Stimulated activated naive CD8-positive, alpha-beta T cell treated with anti-CD3 and anti-CD28 coated beads, Interleukin-15, Interleukin-2, amounts not matched to agents 100 ng/mL and 50 ng/mL, for 24 hours (primary cell): Measurements from ENCODE around the gene HSD3B2.

Experiments
- H3K27ac Mint-ChIP-seq: one replicate; pipeline ENCODE4 v1.8.0; 2021; ENCODE audit warnings: mild to moderate bottlenecking, mixed read lengths
- H3K27me3 Mint-ChIP-seq: one replicate; pipeline ENCODE4 v1.8.0; 2021; ENCODE audit warnings: mixed read lengths
- H3K36me3 Mint-ChIP-seq: one replicate; pipeline ENCODE4 v1.8.0; 2021; ENCODE audit warnings: low read depth, mixed read lengths
- H3K4me1 Mint-ChIP-seq: one replicate; pipeline ENCODE4 v1.8.0; 2021; ENCODE audit warnings: low read depth, mixed read lengths
- H3K4me3 Mint-ChIP-seq: one replicate; pipeline ENCODE4 v1.8.0; 2021; ENCODE audit warnings: mild to moderate bottlenecking, mixed read lengths
- H3K9me3 Mint-ChIP-seq: one replicate; pipeline ENCODE4 v1.8.0; 2021; ENCODE audit warnings: mixed read lengths

HSD3B2 gene

DNA sequence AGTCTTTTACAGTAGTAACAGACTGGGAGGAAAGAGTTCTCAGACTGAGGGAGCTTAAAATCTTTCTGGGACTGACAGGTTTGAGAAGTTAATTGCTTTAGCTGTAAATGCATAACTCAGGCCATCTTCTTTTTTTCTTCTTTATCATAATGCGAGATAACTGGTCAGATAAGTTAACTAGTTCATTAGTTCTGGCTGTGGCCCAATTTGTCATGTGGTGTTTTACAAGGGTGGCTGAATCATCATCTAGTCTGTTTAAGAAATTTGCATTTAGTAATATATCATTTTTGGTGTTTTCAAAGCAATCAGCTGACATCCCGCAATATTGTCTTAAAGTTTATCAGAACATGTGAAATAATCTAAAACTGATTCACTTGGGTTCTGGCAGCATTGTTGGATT lies 14.0 kb downstream of the HSD3B2 start:
- Mint-ChIP-seq H3K36me3 (no peaks in the 10 kb centered on the region), H3K4me1 (no peaks in the 10 kb centered on the region)

DNA sequence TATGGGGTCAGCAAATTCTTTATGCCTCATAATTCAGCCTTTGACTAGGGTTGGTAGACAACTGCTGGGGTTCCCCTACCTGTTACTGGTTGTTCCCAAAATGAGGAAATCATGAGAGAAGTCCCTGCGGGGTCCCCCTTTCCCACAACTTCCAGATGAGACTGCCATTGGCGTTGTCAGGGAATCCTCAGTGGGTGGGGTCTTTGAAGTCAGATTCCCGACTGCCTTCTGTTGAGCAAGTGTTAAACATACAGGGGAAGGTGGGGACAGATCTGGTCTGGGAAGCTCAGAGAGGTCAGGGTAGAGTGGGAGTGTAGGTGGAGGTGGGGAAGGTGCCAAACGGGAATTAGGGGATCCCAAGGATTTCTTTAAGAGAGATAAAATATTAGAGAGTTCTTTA lies 14.7 kb downstream of the HSD3B2 start:
- H3K27me3 Mint-ChIP-seq, result peaks cover 20% of the 10 kb centered on the region
- H3K27ac Mint-ChIP-seq, result no peak overlapping the region
- no peaks in the 10 kb centered on the region for H3K9me3 Mint-ChIP-seq
- H3K36me3 Mint-ChIP-seq, result no peaks in the 10 kb centered on the region
- no peak overlapping the region for H3K4me3 Mint-ChIP-seq
- no peaks in the 10 kb centered on the region for H3K4me1 Mint-ChIP-seq

More for the DNA sequence above, 14.0 kb downstream of the HSD3B2 start:
- Mint-ChIP-seq H3K4me3 (no peak overlapping the region), H3K27ac (no peak overlapping the region), H3K9me3 (no peaks in the 10 kb centered on the region), H3K27me3 (peaks cover 20% of the 10 kb centered on the region)

DNA sequence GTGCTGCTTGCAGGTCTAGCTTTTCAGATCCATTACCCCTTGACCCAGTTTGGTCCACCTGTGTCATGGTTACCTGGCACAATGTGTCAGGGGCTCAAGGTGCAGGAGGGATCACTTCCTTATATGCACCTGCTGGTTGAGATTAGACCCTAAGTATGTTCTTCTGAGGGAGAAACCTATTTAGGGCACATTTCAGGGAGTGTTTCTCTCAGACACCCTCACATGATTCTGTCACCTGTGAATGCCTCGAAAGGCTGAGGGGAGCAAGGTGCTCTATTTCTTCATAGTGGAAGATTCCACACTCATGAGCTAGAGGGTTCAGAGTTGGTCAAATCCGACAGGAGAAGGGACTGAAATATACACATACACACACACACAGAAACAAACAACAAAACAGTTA lies 15.5 kb downstream of the HSD3B2 start:
- no peaks in the 10 kb centered on the region for H3K36me3 Mint-ChIP-seq
- no peak overlapping the region for H3K4me3 Mint-ChIP-seq
- no peaks in the 10 kb centered on the region for H3K4me1 Mint-ChIP-seq
- H3K9me3 Mint-ChIP-seq, result no peaks in the 10 kb centered on the region
- H3K27me3 Mint-ChIP-seq, result peaks cover 20% of the 10 kb centered on the region
- H3K27ac Mint-ChIP-seq, result no peak overlapping the region

DNA sequence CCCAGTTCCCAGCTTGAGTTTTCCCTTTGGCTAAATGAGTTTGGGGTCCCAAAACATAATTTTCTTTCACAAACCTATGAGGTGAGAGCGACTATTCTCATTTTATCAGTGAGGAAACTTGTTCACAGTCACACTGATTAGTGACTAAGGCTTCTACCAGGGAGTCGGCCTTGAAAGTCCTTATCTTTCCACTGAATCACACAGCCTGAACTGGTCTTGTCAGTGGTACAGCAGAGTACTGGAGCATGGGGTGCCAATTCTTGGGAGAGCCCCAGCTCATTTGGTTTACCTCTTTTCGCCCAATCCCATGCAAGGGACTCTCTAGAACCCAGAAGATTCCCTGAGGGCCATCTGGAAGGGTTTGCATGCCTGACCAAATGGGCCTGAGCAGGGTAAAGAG lies 16.9 kb downstream of the HSD3B2 start:
- H3K27ac Mint-ChIP-seq, result no peak overlapping the region
- H3K36me3 Mint-ChIP-seq, result no peaks in the 10 kb centered on the region
- H3K4me3 Mint-ChIP-seq, result no peak overlapping the region
- H3K27me3 Mint-ChIP-seq, result peaks cover 20% of the 10 kb centered on the region
- H3K9me3 Mint-ChIP-seq, result no peaks in the 10 kb centered on the region
- no peaks in the 10 kb centered on the region for H3K4me1 Mint-ChIP-seq

DNA sequence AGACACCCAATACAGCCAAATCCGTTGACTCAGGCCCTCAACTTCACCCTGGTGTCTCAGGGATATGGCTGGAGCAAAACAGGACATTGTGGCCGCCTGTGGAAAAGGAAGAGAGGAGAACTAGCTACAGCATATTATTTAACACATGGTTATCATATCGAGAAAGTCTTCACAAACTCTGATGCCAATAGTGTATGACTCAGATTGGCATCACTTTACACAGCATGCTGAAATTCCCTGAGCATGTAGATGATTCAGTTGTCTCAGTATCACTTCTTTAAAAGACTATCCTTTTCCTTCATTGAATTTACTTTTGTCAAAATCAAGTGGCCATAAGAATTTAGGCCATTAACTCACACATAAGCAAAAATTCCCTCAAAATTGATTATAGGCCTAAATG lies 20.1 kb downstream of the HSD3B2 start:
- H3K9me3 Mint-ChIP-seq, result no peaks in the 10 kb centered on the region
- no peaks in the 10 kb centered on the region for H3K4me1 Mint-ChIP-seq
- peaks cover 17% of the 10 kb centered on the region for H3K27me3 Mint-ChIP-seq
- H3K4me3 Mint-ChIP-seq, result no peak overlapping the region
- no peaks in the 10 kb centered on the region for H3K36me3 Mint-ChIP-seq
- no peak overlapping the region for H3K27ac Mint-ChIP-seq

DNA sequence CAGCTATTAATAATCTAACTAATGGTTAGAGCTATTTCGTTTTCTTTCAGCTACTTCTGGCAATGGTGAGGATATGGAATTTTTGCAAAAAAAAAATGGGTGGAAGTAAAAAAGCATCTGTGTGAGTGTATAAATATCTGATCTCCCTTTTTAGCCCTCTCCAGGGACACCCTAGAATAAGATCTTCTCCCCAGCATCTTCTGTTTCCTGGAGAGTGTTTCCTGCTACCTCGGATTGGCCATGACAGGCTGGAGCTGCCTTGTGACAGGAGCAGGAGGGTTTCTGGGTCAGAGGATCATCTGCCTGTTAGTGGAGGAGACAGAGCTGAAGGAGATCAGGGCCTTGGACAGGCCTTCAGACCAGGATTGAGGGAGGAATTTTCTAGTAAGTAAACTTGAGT lies 23.8 kb downstream of the HSD3B2 start:
- H3K4me1 Mint-ChIP-seq, result no peaks in the 10 kb centered on the region
- H3K4me3 Mint-ChIP-seq, result no peak overlapping the region
- no peaks in the 10 kb centered on the region for H3K9me3 Mint-ChIP-seq
- H3K27me3 Mint-ChIP-seq, result no peaks in the 10 kb centered on the region
- H3K27ac Mint-ChIP-seq, result no peak overlapping the region
- no peaks in the 10 kb centered on the region for H3K36me3 Mint-ChIP-seq

DNA sequence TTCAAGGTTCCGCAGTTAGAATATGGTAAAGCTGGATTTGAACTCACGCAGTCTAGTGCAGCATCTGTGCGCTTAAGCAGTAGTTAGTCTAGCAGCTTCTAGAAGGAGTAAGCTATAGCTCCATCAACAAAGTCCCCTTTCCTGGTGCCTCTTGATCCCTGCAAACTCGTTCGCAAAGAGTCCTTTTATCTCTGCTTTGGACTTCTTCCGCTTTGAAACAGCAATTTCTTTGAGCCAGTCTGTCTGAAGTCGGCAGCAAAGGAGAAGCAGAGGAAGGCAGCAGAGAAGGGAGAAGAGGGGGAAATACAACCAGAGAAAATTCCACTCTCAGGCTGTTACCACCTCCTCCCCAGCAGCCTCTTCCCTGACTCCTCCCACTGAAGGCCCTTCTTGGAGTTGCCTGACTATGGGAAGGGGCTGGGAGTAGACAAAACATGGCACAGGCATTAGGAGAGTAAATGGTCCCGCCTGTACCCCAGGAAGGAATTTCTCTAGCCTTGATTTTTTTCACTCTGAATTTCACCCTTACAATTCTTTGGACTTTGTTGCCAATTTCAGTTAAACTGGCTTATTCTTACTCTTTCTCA lies 25.9 kb downstream of the HSD3B2 start:
- Mint-ChIP-seq H3K27ac (no peak overlapping the region), H3K4me3 (no peak overlapping the region), H3K36me3 (no peaks in the 10 kb centered on the region), H3K9me3 (no peaks in the 10 kb centered on the region), H3K27me3 (no peaks in the 10 kb centered on the region), H3K4me1 (no peaks in the 10 kb centered on the region)

DNA sequence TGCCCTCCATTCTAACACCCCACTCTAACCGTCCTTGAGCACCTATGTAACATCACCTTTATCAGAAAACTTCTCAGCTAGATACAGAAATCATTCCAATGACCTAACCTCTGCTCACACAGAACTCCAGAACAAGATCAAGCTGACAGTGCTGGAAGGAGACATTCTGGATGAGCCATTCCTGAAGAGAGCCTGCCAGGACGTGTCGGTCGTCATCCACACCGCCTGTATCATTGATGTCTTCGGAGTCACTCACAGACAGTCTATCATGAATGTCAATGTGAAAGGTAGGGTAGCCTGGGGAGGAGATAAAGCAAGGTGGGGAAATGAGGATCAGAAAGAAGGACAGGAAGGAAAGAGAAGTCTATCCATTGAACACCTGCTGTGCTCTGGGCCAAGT lies 27.8 kb downstream of the HSD3B2 start:
- no peak overlapping the region for H3K27ac Mint-ChIP-seq
- no peak overlapping the region for H3K4me3 Mint-ChIP-seq
- H3K36me3 Mint-ChIP-seq, result no peaks in the 10 kb centered on the region
- no peaks in the 10 kb centered on the region for H3K4me1 Mint-ChIP-seq
- no peaks in the 10 kb centered on the region for H3K9me3 Mint-ChIP-seq
- peaks cover 3% of the 10 kb centered on the region for H3K27me3 Mint-ChIP-seq

DNA sequence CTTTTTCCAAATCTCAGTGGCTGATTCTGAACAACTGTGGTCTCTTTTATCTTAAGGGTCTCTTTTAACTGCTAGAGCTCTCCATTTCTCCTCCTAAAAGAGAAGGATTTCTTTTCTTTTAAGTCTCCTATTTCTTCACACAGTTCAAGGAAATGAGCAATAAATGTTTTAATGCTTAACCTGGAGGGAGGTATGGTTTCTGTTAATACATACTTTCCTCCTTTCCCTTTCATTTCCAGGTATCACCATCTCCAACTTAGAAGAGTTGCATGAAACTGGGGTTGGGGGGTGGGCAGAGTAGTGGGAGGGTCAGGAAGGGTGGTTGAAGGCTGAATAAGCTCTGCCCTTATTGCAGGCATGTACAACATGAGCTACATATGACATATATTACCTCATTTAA lies 31.4 kb downstream of the HSD3B2 start:
- Mint-ChIP-seq H3K27me3 (peaks cover 3% of the 10 kb centered on the region), H3K4me1 (no peaks in the 10 kb centered on the region), H3K27ac (no peak overlapping the region), H3K4me3 (no peak overlapping the region), H3K36me3 (no peaks in the 10 kb centered on the region), H3K9me3 (no peaks in the 10 kb centered on the region)

DNA sequence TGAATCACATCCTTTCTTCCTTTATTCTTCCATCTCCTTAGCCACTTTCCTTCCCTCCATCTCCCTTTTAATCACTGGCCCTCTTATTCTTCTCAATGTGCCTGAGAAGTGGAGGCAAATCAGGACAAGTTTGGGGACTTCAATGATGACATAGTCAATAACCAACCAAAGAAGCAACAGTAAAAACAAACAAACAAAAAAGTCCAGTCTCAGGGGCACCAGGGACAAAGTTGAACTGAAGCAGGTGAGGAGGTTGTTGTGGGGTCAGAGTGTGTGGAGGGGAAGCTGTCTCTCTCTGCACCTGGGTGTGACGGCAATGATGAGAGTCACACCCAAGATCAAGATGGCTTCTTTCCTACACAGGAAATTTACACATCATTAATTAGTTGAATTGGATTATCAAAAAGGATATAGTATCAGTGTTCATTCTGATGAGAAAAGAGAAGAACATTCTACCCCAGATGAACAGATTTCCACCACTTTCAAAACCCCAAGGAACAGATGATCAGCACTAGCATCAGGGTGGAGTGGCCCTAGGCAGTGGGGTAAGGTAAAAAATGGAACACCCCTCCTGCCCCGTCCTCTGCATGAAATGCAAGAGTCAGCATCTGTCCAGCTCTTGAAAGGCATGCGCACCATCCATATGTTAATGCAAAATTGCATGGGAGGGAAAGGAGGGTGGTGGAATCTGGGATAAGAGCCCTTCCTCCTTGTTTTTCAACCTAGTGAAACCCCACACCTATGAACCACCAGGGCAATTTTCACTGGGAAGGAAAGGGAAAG lies 32.6 kb downstream of the HSD3B2 start:
- Mint-ChIP-seq H3K27ac (no peak overlapping the region), H3K4me1 (no peaks in the 10 kb centered on the region), H3K36me3 (no peaks in the 10 kb centered on the region), H3K9me3 (no peaks in the 10 kb centered on the region), H3K4me3 (no peak overlapping the region), H3K27me3 (peaks cover 3% of the 10 kb centered on the region)

DNA sequence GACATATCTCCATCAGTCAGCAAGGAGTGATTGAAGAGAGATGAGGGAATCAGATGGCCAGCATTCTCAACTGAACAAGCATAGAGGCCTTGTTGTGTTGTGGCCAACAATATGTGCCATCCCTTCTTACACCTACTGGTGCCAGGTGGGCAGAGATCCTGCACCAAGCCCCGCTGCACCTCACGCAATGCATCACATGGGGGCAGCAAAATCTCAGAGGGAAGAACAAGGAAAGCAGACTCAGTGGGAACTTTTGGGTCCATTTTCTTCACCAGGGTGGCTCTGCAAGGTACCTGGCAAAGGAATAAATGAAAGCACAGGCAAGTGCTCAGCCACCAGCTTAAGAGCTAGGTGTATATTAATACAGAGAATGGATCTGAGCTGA lies 33.2 kb downstream of the HSD3B2 start:
- Mint-ChIP-seq H3K36me3 (no peaks in the 10 kb centered on the region), H3K9me3 (no peaks in the 10 kb centered on the region), H3K27me3 (peaks cover 3% of the 10 kb centered on the region), H3K4me1 (no peaks in the 10 kb centered on the region), H3K27ac (no peak overlapping the region), H3K4me3 (no peak overlapping the region)

DNA sequence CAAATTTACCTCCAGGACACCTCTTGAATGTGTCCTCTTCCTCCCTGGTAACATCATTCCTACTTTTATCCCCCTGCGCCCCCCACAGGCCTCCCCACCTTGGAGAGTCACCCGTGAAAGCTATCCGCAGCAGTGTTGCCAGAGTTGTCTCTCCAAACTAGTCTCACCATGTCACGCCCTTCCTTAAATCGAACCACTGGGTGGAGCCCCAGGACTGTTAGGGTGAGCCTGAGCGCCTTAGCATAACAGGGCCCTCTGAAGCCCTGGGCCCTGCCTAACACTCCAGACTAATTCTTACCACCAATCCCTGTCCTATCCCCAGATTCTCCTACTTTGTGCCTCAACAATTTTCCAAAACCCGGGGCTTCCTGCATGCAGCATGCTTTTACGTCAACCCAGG lies 35.0 kb downstream of the HSD3B2 start:
- Mint-ChIP-seq H3K4me1 (no peaks in the 10 kb centered on the region), H3K27ac (no peak overlapping the region), H3K36me3 (no peaks in the 10 kb centered on the region), H3K27me3 (peaks cover 3% of the 10 kb centered on the region), H3K4me3 (no peak overlapping the region), H3K9me3 (no peaks in the 10 kb centered on the region)

DNA sequence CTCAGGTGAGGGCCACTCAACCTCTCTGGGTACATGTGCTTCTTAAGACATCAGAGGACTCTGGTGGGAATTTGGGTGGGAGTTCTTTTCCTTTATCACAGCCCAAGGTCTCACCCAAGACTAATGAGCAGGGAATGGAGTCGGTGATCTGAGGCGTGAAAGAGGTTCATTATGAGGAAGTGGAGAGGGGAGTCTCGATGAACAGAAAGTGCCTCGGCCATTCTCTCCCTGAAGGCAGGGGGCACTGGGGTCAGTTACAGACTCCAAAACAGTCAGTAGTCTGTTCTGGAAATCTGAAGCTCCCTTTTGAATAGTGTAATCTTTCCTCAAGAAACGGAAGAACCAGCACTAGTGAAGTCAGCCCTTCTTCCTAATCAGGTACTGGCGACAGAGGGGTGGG lies 36.2 kb downstream of the HSD3B2 start:
- H3K4me3 Mint-ChIP-seq, result no peak overlapping the region
- no peak overlapping the region for H3K27ac Mint-ChIP-seq
- peaks cover 3% of the 10 kb centered on the region for H3K27me3 Mint-ChIP-seq
- H3K4me1 Mint-ChIP-seq, result no peaks in the 10 kb centered on the region
- no peaks in the 10 kb centered on the region for H3K36me3 Mint-ChIP-seq
- no peaks in the 10 kb centered on the region for H3K9me3 Mint-ChIP-seq

DNA sequence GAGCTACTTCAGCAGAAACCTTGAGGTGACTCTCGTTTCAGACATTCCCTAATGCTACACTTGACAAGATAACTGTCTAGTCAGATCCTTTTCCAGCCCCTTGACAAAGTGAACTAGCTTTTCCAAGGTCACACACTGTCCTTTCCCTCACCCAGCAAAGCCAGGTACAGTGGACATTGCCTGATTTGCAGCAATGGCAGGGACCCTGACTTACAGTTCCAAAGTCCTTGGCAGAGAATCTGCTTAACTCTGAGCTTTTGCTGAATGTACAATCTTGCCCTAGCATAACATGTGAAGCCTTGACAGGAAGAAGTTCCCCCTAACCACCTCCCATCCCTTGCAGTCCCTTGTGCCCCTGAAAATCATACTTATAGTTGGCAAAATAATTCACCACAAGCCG lies 37.1 kb downstream of the HSD3B2 start:
- Mint-ChIP-seq H3K9me3 (no peaks in the 10 kb centered on the region), H3K27ac (no peak overlapping the region), H3K36me3 (no peaks in the 10 kb centered on the region), H3K4me3 (no peak overlapping the region), H3K27me3 (peaks cover 3% of the 10 kb centered on the region), H3K4me1 (no peaks in the 10 kb centered on the region)

DNA sequence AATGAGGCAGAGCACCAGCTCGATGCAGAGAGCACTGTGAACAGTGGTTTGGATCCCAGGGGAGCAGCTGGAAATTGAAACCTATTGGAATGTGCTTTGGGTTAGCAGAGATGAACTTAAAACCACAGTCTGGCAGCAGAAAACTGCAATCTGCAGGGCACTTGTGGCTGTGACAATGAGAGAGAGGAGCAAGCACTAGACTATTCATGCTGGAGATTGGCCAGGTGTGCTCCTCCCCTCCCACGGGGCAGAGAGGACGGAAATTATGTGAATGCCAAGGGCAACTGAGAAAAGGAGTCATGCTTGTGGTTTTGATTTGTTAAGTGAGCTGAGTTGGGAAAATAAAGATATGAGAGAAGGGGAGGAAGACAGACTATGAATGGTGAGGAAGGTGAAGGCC lies 38.1 kb downstream of the HSD3B2 start:
- no peaks in the 10 kb centered on the region for H3K27me3 Mint-ChIP-seq
- H3K27ac Mint-ChIP-seq, result no peak overlapping the region
- H3K36me3 Mint-ChIP-seq, result no peaks in the 10 kb centered on the region
- no peak overlapping the region for H3K4me3 Mint-ChIP-seq
- no peaks in the 10 kb centered on the region for H3K4me1 Mint-ChIP-seq
- H3K9me3 Mint-ChIP-seq, result no peaks in the 10 kb centered on the region

DNA sequence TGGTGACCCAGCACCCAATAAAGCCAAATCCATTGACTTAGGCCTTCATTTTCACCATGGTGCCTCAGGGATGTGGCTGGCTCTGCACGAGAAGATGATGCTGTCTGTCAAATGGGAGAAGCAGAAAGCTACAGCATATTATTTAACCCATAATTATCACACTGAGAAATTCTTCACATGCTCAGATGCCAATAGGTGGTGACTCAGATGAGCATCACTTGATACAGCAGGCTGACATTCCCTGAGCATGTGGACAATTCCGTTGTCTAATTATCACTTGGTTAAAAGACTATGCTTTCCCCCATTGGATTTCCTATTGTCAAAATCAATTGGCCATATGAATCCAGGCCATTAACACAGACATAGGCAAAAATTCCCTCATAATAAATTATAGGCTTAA lies 48.0 kb downstream of the HSD3B2 start:
- Mint-ChIP-seq H3K9me3 (no peaks in the 10 kb centered on the region), H3K36me3 (no peaks in the 10 kb centered on the region), H3K4me1 (no peaks in the 10 kb centered on the region), H3K27me3 (peaks cover 12% of the 10 kb centered on the region), H3K4me3 (no peak overlapping the region), H3K27ac (no peak overlapping the region)
